Right atrium auricular region (tissue), 2 donors: ENCODE results near the gene GRIK4. TPM values are rescaled to one million over a fixed set of nuclear protein-coding genes. Genes with fewer than 3 reads are reported as not detected.

ENCODE experiments used
- DNase-seq: peaks from one replicate; pipeline ENCODE4 v3.0.0-alpha.2; 2019; ENCODE audit warnings: low spot score
- H3K27ac ChIP-seq, 2 donors: fragments of 200-600 bp; sonication (generic); 1 replicate in 1 of 2; 2 replicates in 1 of 2; pipeline ENCODE4 v1.5.1; 2016 to 2019
- H3K27me3 ChIP-seq, 2 donors: fragments of 200-600 bp; sonication (generic); one replicate each; pipeline versions ENCODE4 v1.5.1 to v1.6.0; 2017 to 2019
- H3K36me3 ChIP-seq: fragments of 200-600 bp; sonication (generic); one replicate; pipeline ENCODE4 v1.5.1; 2016
- H3K4me1 ChIP-seq, 2 donors: fragments of 200-600 bp; sonication (generic); one replicate each; pipeline versions ENCODE4 v1.5.1 to v1.6.0; 2017 to 2019
- H3K4me3 ChIP-seq, 2 donors: fragments of 200-600 bp; sonication (generic); 1 replicate in 1 of 2; 2 replicates in 1 of 2; pipeline ENCODE4 v1.5.1; 2017 to 2019; ENCODE audit warnings: mild to moderate bottlenecking in 1 of 2, moderate library complexity in 1 of 2
- H3K9me3 ChIP-seq, 2 donors: fragments of 200-600 bp; sonication (generic); one replicate each; pipeline ENCODE4 v1.5.1; 2019
- total RNA-seq, 2 donors: library from RNA; depleted of rRNA; stranded (reverse); fragments of >200 nt; gene quantifications; one replicate each; pipeline ENCODE4 v1.1.0, GENCODE V29; 2016
- TF ChIP-seq, protein P1 (sequence below), 2 donors: fragments of 200-600 bp; sonication (generic); IDR thresholded peaks; one replicate each; pipeline ENCODE4 v1.5.1; 2019; ENCODE audit warnings: antibody characterized with exemption in 2 of 2

GRIK4 gene
- total RNA-seq, 2 donors from 2014 or later, result 0.04 to 0.30 TPM

DNA sequence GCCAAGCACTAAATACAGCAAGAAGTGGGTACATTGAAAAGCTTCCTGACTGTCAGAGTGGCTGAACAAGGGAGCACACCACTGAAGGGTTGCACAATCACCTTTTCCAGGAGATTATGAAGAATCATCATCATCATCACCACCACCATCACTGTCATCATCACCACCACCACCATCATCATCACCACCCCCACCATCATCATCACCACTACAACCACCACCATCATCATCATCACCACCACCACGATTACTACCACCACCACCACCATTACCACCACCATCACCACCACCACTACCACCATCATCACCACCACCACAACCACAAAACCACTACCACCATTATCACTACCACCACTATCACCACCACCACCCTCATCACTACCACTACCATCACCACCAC lies 364.4 kb downstream of the GRIK4 start:
- Histone ChIP-seq H3K4me3 (no peak overlapping the region), H3K36me3 (no peaks in the 10 kb centered on the region), H3K9me3 (no peaks in the 10 kb centered on the region), H3K4me1 (no peaks in the 10 kb centered on the region), H3K27me3 (no peaks in the 10 kb centered on the region), H3K27ac (no peak overlapping the region)
- no peak for DNase-seq
- TF ChIP-seq, protein P1, sequence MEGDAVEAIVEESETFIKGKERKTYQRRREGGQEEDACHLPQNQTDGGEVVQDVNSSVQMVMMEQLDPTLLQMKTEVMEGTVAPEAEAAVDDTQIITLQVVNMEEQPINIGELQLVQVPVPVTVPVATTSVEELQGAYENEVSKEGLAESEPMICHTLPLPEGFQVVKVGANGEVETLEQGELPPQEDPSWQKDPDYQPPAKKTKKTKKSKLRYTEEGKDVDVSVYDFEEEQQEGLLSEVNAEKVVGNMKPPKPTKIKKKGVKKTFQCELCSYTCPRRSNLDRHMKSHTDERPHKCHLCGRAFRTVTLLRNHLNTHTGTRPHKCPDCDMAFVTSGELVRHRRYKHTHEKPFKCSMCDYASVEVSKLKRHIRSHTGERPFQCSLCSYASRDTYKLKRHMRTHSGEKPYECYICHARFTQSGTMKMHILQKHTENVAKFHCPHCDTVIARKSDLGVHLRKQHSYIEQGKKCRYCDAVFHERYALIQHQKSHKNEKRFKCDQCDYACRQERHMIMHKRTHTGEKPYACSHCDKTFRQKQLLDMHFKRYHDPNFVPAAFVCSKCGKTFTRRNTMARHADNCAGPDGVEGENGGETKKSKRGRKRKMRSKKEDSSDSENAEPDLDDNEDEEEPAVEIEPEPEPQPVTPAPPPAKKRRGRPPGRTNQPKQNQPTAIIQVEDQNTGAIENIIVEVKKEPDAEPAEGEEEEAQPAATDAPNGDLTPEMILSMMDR (IDR thresholded peaks at IDR 0.05), result no peak

DNA sequence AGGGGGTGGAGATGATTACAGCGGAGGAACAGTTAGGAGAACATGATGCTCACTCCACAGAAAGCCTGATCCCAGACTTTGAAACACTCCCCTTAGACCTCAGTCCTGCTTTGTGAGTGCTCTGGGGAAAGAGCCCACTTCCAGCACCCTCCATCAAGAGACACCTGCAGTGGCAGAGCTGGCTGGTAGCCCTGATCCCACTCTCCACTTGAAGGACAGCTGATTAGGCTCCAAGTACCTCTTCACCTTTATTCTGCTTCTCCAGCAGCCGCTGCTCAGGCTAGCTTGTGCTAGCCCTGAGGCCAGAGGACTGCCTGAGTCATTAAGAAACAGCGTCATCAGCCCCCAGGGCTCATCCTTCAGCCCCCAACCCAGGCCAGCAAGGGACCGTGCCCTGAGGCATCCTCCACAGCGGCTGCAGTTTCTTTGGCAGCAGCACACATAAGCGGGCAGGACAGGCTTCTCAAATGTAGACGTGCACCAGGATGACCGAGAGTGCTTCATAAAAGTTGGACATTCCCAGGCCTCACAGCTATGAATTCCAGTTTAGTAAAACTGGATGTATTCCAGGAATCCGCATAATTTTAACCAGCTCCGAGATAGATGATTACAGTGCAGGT lies 366.3 kb downstream of the GRIK4 start:
- no peaks in the 10 kb centered on the region for H3K9me3 ChIP-seq
- TF ChIP-seq, protein P1 (IDR thresholded peaks at IDR 0.05), result no peak
- no peaks in the 10 kb centered on the region for H3K36me3 ChIP-seq
- DNase-seq, result no peak
- H3K27ac ChIP-seq, result no peak overlapping the region
- no peaks in the 10 kb centered on the region for H3K27me3 ChIP-seq
- H3K4me3 ChIP-seq, result no peak overlapping the region
- H3K4me1 ChIP-seq, result peaks cover 0 to 7% of the 10 kb centered on the region in 2 donors

DNA sequence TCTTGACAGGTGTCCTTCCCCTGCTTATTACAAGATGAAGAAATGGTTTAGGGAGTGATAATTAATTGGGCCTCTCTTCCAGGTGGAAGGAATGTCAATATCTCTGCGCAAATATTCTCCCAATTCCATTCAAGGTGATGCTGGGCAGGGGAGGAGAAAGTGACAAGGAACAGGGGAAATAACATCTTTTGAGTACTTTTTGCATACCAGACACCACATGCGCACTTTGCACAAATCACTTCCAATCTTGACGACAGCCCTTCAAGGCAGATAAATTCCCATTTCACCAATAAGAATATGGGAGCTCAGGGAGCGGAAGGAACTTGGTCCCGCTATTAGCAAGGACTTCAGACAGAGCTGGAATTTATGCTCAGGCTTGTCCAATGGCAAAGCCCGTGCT lies 367.2 kb downstream of the GRIK4 start:
- H3K4me1 ChIP-seq, result peaks cover 0 to 16% of the 10 kb centered on the region in 2 donors
- no peak overlapping the region for H3K27ac ChIP-seq
- no peaks in the 10 kb centered on the region for H3K9me3 ChIP-seq
- TF ChIP-seq, protein P1 (IDR thresholded peaks at IDR 0.05), result no peak
- no peaks in the 10 kb centered on the region for H3K27me3 ChIP-seq
- no peak overlapping the region for H3K4me3 ChIP-seq
- H3K36me3 ChIP-seq, result no peaks in the 10 kb centered on the region
- DNase-seq, result no peak

DNA sequence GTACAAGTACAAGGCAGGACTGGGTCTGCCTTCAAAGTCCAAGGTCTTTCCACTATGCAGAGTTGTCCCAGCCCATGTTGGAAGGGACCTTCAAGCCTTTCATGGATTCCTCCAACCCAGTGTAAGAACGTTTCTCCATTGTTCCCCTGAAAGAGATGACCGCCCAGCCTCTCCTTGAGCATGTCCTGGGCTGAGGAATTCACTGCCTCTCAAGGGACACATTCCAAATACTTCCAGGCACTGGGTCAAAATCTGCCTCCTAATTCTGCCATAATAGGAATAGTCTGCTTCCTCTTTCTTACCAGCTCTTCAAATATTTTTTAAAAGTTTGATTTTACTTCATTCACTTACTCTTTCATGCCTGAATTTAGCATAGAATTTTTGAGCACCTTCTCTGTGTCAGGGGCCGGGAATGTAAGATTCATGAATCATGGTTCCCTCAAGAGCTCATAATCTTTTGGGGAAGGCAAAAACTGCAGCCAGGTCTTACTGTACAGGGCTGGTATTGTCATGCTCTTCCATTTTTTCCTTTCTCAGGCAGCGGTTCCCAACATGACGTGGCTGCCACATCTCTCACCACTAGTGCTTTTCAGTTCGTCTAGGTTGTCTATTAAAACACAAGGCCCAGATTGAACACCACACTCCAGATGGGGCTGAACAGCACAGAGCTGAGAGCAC lies 369.1 kb downstream of the GRIK4 start:
- DNase-seq, result no peak
- TF ChIP-seq, protein P1 (IDR thresholded peaks at IDR 0.05), result no peak
- Histone ChIP-seq H3K9me3 (no peaks in the 10 kb centered on the region), H3K4me3 (no peak overlapping the region), H3K27ac (no peak overlapping the region), H3K4me1 (peaks cover 0 to 22% of the 10 kb centered on the region in 2 donors), H3K36me3 (no peaks in the 10 kb centered on the region), H3K27me3 (no peaks in the 10 kb centered on the region)

DNA sequence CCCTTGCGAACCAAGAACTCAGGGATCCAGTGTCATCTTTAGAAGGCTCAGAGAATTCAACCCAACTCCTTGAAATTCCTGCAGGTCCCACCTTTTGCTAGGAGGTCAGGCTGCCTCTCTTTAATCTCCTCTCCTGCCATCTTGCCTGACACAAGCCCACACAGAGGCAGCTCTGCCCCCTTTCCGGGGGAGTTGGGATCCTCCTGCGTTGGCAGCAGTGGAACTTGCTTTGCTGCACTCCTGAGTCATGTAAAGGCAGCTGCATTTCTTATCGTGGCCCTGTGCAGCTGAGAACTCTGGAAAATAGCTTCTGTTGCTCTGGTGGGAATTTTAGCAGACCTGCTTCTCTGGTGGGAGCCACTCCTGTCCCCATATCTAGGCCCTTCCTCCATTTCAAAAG lies 370.0 kb downstream of the GRIK4 start:
- H3K9me3 ChIP-seq, result peaks cover 0 to 3% of the 10 kb centered on the region in 2 donors
- no peaks in the 10 kb centered on the region for H3K36me3 ChIP-seq
- TF ChIP-seq, protein P1 (IDR thresholded peaks at IDR 0.05), result no peak
- H3K4me1 ChIP-seq, result peaks cover 0 to 22% of the 10 kb centered on the region in 2 donors
- no peak for DNase-seq
- no peak overlapping the region for H3K4me3 ChIP-seq
- H3K27ac ChIP-seq, result no peak overlapping the region
- no peaks in the 10 kb centered on the region for H3K27me3 ChIP-seq
